Vagina (tissue), 2 donors: ENCODE results near the gene PRICKLE1. TPM values are rescaled to one million over a fixed set of nuclear protein-coding genes. Genes with fewer than 3 reads are reported as not detected.

Source experiments
- DNase-seq, 2 donors: peaks; one replicate each; pipeline ENCODE4 v3.0.0-alpha.2; 2017; ENCODE audit errors: extremely low spot score in 2 of 2
- H3K27ac ChIP-seq: fragments of 200-600 bp; sonication (generic); one replicate; pipeline ENCODE4 v1.5.1; 2019
- H3K27me3 ChIP-seq: fragments of 200-600 bp; sonication (generic); one replicate; pipeline ENCODE4 v1.5.1; 2019
- H3K36me3 ChIP-seq, 2 donors: fragments of 200-600 bp; sonication (generic); one replicate each; pipeline ENCODE4 v1.5.1; 2017 to 2019
- H3K4me1 ChIP-seq: fragments of 200-600 bp; sonication (generic); one replicate; pipeline ENCODE4 v1.5.1; 2019
- H3K4me3 ChIP-seq, 2 donors: fragments of 200-600 bp; sonication (generic); 1 replicate in 1 of 2; 2 replicates in 1 of 2; pipeline ENCODE4 v1.5.1; 2016 to 2019
- H3K9me3 ChIP-seq: fragments of 200-600 bp; sonication (generic); one replicate; pipeline ENCODE4 v1.5.1; 2019
- POLR2A ChIP-seq, 2 donors: fragments of 450-650 bp; IDR thresholded peaks; one replicate each; pipeline ENCODE4 v1.6.1; 2017; ENCODE audit warnings: antibody characterized with exemption in 2 of 2, mild to moderate bottlenecking in 2 of 2, moderate library complexity in 2 of 2
- POLR2AphosphoS5 ChIP-seq, 2 donors: sonication (generic); formaldehyde crosslinking; IDR thresholded peaks; one replicate each; pipeline ENCODE4 v1.9.0; 2017; ENCODE audit warnings: antibody characterized with exemption in 2 of 2, mild to moderate bottlenecking in 2 of 2, low read depth in 1 of 2; ENCODE audit not compliant: insufficient read depth in 1 of 2
- intact Hi-C: fragments of 100-400 bp; cut with DNase I; formaldehyde crosslinking; loops from one replicate; pipeline ENCODE4 v1.15.1; 2023
- total RNA-seq: library from RNA; depleted of rRNA; stranded (reverse); fragments of >200 nt; gene quantifications from one replicate; pipeline ENCODE4 v1.2.3, GENCODE V29; 2016
- TF ChIP-seq, protein P1 (sequence below), 3 experiments: fragments of 450-650 bp in 2 of 3; fragments of 200-600 bp in 1 of 3; sonication (generic) in 1 of 3; IDR thresholded peaks; one replicate each; pipeline ENCODE4 v1.5.1; 2017 to 2019; ENCODE audit warnings: antibody characterized with exemption in 3 of 3, mild to moderate bottlenecking in 2 of 3, moderate library complexity in 2 of 3

Gene PRICKLE1
- total RNA-seq, 1 donor from 2014 or later: 25.3 TPM

DNA sequence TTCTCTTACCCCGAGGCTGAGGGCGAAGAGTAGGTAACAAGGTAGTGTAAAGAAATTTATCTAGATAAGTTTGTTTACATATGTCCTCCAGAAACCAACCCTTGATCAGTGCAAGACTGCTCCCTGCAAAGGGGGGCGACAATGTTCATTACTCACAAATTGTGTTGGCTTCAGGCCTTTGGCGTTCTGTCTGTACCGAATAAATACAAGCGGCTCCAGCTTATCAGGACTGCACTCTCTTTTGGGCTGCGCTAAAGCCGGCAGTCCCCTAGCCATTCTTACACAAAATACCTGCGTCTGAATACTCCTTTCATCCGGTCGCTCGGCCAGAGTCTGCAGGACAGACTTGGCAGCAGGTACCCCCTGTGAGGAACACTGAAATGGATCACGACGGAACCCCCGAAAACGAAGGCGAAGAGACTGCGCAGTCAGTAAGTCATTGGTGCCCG, 147.2 kb downstream of the PRICKLE1 start:
- TF ChIP-seq, protein P1, sequence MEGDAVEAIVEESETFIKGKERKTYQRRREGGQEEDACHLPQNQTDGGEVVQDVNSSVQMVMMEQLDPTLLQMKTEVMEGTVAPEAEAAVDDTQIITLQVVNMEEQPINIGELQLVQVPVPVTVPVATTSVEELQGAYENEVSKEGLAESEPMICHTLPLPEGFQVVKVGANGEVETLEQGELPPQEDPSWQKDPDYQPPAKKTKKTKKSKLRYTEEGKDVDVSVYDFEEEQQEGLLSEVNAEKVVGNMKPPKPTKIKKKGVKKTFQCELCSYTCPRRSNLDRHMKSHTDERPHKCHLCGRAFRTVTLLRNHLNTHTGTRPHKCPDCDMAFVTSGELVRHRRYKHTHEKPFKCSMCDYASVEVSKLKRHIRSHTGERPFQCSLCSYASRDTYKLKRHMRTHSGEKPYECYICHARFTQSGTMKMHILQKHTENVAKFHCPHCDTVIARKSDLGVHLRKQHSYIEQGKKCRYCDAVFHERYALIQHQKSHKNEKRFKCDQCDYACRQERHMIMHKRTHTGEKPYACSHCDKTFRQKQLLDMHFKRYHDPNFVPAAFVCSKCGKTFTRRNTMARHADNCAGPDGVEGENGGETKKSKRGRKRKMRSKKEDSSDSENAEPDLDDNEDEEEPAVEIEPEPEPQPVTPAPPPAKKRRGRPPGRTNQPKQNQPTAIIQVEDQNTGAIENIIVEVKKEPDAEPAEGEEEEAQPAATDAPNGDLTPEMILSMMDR (IDR thresholded peaks at IDR 0.05): no peak
- TF ChIP-seq POLR2A (IDR thresholded peaks at IDR 0.05) (no peak), POLR2AphosphoS5 (IDR thresholded peaks at IDR 0.05; ENCODE audit: insufficient read depth in 1 of 2, low read depth in 1 of 2) (no peak)
- H3K4me1 ChIP-seq: no peaks in the 10 kb centered on the region
- no peaks in the 10 kb centered on the region for H3K27me3 ChIP-seq
- H3K4me3 ChIP-seq: no peak overlapping the region
- peaks cover 0 to 9% of the 10 kb centered on the region in 2 donors for H3K36me3 ChIP-seq
- no peak overlapping the region for H3K27ac ChIP-seq
- peaks cover 6% of the 10 kb centered on the region for H3K9me3 ChIP-seq
- DNase-seq: no peak
- intact Hi-C loops: no loop called here

DNA sequence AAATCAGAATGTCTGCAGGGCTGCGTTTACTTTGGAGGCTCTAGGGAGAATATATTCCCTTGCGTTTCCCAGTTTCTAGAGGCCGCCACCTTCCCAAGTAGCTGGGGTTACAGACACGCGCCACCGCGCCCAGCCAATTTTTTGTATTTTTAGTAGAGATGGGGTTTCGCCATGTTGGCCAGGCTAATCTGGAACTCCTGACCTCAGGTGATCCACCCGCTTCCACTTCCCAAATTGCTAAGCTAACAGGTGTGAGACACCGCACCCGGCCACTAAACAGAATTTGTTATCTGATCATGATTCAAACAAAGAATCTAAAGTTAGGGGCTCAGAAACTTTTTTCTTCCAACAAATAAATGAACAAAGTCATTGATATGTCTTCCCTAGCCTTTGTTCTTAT, 148.9 kb downstream of the PRICKLE1 start:
- intact Hi-C loops: no loop called here
- Histone ChIP-seq H3K4me1 (no peaks in the 10 kb centered on the region), H3K9me3 (peaks cover 6% of the 10 kb centered on the region), H3K27me3 (no peaks in the 10 kb centered on the region), H3K4me3 (no peak overlapping the region), H3K27ac (no peak overlapping the region), H3K36me3 (peaks cover 0 to 9% of the 10 kb centered on the region in 2 donors)
- DNase-seq: no peak
- TF ChIP-seq, protein P1 (IDR thresholded peaks at IDR 0.05): no peak
- TF ChIP-seq POLR2A (IDR thresholded peaks at IDR 0.05): no peak
- no peak for TF ChIP-seq POLR2AphosphoS5 (IDR thresholded peaks at IDR 0.05; ENCODE audit: insufficient read depth in 1 of 2, low read depth in 1 of 2)

DNA sequence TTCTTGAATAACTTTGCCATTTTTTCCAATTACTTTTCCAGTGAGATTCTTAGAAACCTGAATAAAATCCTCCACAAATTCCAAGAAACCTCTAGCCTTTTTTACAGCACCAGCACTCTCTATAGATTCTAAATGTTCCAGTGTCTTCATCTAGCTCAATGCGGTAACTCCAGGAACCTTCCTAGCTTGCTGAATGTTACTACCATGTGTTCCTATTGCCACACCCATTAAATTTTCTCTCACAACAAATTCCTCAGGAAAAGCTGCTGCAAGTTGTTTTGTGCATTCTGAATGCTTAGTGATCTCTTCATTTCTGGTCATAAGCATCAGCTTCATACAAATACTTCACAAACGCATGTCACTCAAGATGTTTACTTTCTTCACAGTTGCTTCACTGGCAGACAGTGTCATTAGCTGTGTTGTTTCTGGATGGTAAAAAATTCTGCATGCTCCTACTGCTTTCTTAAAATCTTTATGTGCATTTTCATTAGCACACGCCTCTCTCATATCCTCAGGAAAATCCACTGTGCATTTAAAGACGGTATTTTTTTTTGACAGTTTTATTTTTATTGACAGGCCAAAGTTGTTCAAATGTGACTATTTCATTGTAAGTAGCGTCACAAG, 156.9 kb downstream of the PRICKLE1 start:
- intact Hi-C loops: no loop called here
- H3K27me3 ChIP-seq: no peaks in the 10 kb centered on the region
- no peaks in the 10 kb centered on the region for H3K4me1 ChIP-seq
- DNase-seq: no peak
- no peaks in the 10 kb centered on the region for H3K9me3 ChIP-seq
- H3K4me3 ChIP-seq: no peak overlapping the region
- TF ChIP-seq POLR2A (IDR thresholded peaks at IDR 0.05): no peak
- TF ChIP-seq, protein P1 (IDR thresholded peaks at IDR 0.05): no peak
- no peak for TF ChIP-seq POLR2AphosphoS5 (IDR thresholded peaks at IDR 0.05; ENCODE audit: insufficient read depth in 1 of 2, low read depth in 1 of 2)
- H3K36me3 ChIP-seq: no peaks in the 10 kb centered on the region
- no peak overlapping the region for H3K27ac ChIP-seq

DNA sequence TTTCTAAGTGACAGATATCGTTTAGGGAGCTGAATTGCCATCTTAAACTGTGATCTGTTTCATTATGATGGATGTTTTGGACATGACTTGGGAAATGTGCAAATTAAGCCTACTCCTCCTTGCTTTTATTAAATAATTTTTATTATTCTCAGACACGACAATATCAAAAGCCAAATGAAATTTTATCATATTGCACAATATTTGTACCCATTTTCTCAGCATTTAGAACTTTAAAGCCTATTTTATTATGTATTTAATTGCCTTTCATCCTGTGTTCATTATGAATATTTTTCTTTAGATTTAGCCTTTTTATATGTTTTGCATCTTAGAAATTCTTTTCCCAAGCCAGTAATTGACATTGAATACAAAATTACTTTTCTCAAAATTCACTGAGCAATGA, 160.7 kb downstream of the PRICKLE1 start:
- H3K4me3 ChIP-seq: no peak overlapping the region
- no peak for DNase-seq
- no peaks in the 10 kb centered on the region for H3K27me3 ChIP-seq
- no peaks in the 10 kb centered on the region for H3K4me1 ChIP-seq
- H3K27ac ChIP-seq: no peak overlapping the region
- no peaks in the 10 kb centered on the region for H3K9me3 ChIP-seq
- TF ChIP-seq POLR2AphosphoS5 (IDR thresholded peaks at IDR 0.05; ENCODE audit: insufficient read depth in 1 of 2, low read depth in 1 of 2) (no peak), POLR2A (IDR thresholded peaks at IDR 0.05) (no peak)
- TF ChIP-seq, protein P1 (IDR thresholded peaks at IDR 0.05): no peak
- H3K36me3 ChIP-seq: no peaks in the 10 kb centered on the region
- intact Hi-C loops: no loop called here

DNA sequence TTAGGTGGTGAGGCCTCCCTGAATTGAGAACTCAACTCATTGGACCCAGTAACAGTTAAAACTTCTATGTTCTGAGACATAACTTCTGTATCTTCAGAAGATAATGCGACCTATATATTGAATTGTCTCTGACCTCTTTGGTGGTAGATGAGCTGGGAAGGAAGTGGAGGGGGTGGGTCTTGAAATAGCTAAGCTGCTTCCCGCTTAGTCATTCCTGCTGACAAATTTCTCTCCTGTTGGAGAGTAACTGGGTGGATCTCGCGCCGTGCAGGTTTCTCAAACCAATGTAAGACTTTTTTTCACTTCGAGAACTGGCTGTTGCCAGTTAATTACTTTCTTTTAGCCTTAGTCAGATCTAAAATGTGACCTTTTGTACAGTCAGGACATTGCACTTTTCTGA, 162.8 kb downstream of the PRICKLE1 start:
- DNase-seq: no peak
- H3K9me3 ChIP-seq: no peaks in the 10 kb centered on the region
- H3K36me3 ChIP-seq: no peaks in the 10 kb centered on the region
- H3K27ac ChIP-seq: no peak overlapping the region
- no peak overlapping the region for H3K4me3 ChIP-seq
- TF ChIP-seq POLR2A (IDR thresholded peaks at IDR 0.05): no peak
- TF ChIP-seq, protein P1 (IDR thresholded peaks at IDR 0.05): no peak
- TF ChIP-seq POLR2AphosphoS5 (IDR thresholded peaks at IDR 0.05; ENCODE audit: insufficient read depth in 1 of 2, low read depth in 1 of 2): no peak
- no peaks in the 10 kb centered on the region for H3K27me3 ChIP-seq
- intact Hi-C loops: no loop called here
- H3K4me1 ChIP-seq: no peaks in the 10 kb centered on the region
